Endothelial cell of umbilical vein (primary cell): ENCODE measurements around the gene KRTAP10-5. TPM values are rescaled to one million over a fixed set of nuclear protein-coding genes. Genes with fewer than 3 reads are reported as not detected.

Source experiments
- BruUV-seq: library from RNA; stranded (reverse); fragments of 400-500 nt; replicated peaks from 2 replicates; lab custom pipeline; 2021; lab: Mats Ljungman, UMichigan
- CTCF ChIA-PET: fragments of 300-600, 350-600 bp; sonication (Branson Sonifier 250); formaldehyde crosslinking; loops from one replicate; lab custom pipeline; 2021; ENCODE audit warnings: antibody characterized with exemption, inconsistent platforms; lab: Charles Lee
- POLR2A ChIA-PET: fragments of 300-600, 350-600 bp; sonication (Branson Sonifier 250); formaldehyde crosslinking; loops from one replicate; lab custom pipeline; 2021; ENCODE audit warnings: antibody characterized with exemption, inconsistent platforms; lab: Charles Lee
- DNase-seq: peaks from one replicate; pipeline ENCODE4 v3.0.0-alpha.2; 2011; ENCODE audit warnings: low read depth, low spot score
- FAIRE-seq: peaks from 2 replicates; lab custom pipeline; 2011; peaks lifted over from hg19 to GRCh38; lab: Jason Lieb, UNC
- H2AFZ ChIP-seq: 2 replicates; pipeline ENCODE4 v1.6.0; 2012; ENCODE audit warnings: low read depth, low read length, control low read depth, inconsistent platforms
- H3K27ac ChIP-seq: 2 replicates; pipeline ENCODE4 v1.5.1; 2011; ENCODE audit warnings: low read depth, mild to moderate bottlenecking, control low read depth, low read length, moderate library complexity; ENCODE audit not compliant: insufficient read depth
- H3K27me3 ChIP-seq, 2 experiments: 2 replicates each; pipeline versions ENCODE4 v1.6.0 to v1.6.1; 2011; ENCODE audit warnings: low read length in 2 of 2, mixed read lengths in 1 of 2; ENCODE audit not compliant: control insufficient read depth in 2 of 2, insufficient read depth in 2 of 2
- H3K36me3 ChIP-seq, 2 experiments: 2 replicates in 1 of 2; 3 replicates in 1 of 2; pipeline ENCODE4 v1.5.1; 2011; ENCODE audit warnings: low read length in 2 of 2, mild to moderate bottlenecking in 1 of 2, moderate library complexity in 1 of 2; ENCODE audit not compliant: control insufficient read depth in 2 of 2, insufficient read depth in 2 of 2; ENCODE audit errors: extremely low read depth in 1 of 2
- H3K4me1 ChIP-seq: 3 replicates; pipeline ENCODE4 v1.5.1; 2011; ENCODE audit warnings: mild to moderate bottlenecking, low read length; ENCODE audit not compliant: control insufficient read depth, insufficient read depth; ENCODE audit errors: extremely low read depth
- H3K4me2 ChIP-seq: 2 replicates; pipeline ENCODE4 v1.6.1; 2011; ENCODE audit warnings: low read length, control low read depth, mixed read lengths; ENCODE audit not compliant: insufficient read depth
- H3K4me3 ChIP-seq, 3 experiments: fragments of 200-600 bp in 1 of 3; sonication (generic), shearing (Covaris generic) in 1 of 3; replicated peaks in 1 of 3; 2 replicates each; pipeline ENCODE4 v1.5.1; 2011 to 2016; ENCODE audit warnings: control low read depth in 3 of 3, low read length in 3 of 3, mild to moderate bottlenecking in 2 of 3, inconsistent platforms in 1 of 3, low read depth in 1 of 3, moderate library complexity in 1 of 3; ENCODE audit not compliant: insufficient read depth in 1 of 3
- H3K79me2 ChIP-seq: 2 replicates; pipeline ENCODE4 v1.6.0; 2012; ENCODE audit warnings: low read length, inconsistent platforms; ENCODE audit not compliant: control insufficient read depth, insufficient read depth
- H3K9ac ChIP-seq: replicated peaks from 2 replicates; pipeline ENCODE3; 2011; ENCODE audit warnings: low read length, control low read depth; ENCODE audit not compliant: insufficient read depth; ENCODE audit errors: extremely low read depth
- H3K9me1 ChIP-seq: replicated peaks from 3 replicates; pipeline ENCODE4 v1.6.0; 2011; ENCODE audit warnings: mild to moderate bottlenecking, low read length; ENCODE audit not compliant: control insufficient read depth, insufficient read depth; ENCODE audit errors: extremely low read depth
- H3K9me3 ChIP-seq: replicated peaks from 2 replicates; pipeline ENCODE4 v1.5.1; 2012; ENCODE audit warnings: low read length, inconsistent platforms; ENCODE audit not compliant: control insufficient read depth, insufficient read depth
- H4K20me1 ChIP-seq: replicated peaks from 2 replicates; pipeline ENCODE3; 2011; ENCODE audit warnings: mild to moderate bottlenecking, low read length; ENCODE audit not compliant: control insufficient read depth, insufficient read depth; ENCODE audit errors: extremely low read depth
- CTCF ChIP-seq, 2 donors: IDR thresholded peaks; 1 replicate in 1 of 2; 2 replicates in 1 of 2; pipeline ENCODE4 v1.5.1; 2011; ENCODE audit warnings: low read length in 2 of 2, mild to moderate bottlenecking in 2 of 2, moderate library complexity in 2 of 2, control low read depth in 1 of 2, inconsistent platforms in 1 of 2, low read depth in 1 of 2; ENCODE audit not compliant: insufficient read depth in 1 of 2; ENCODE audit errors: extremely low read depth in 1 of 2
- EZH2 ChIP-seq: IDR thresholded peaks from 2 replicates; pipeline ENCODE4 v1.6.1; 2012; ENCODE audit warnings: borderline replicate concordance, low read depth, mild to moderate bottlenecking, moderate library complexity, low read length, inconsistent platforms; ENCODE audit not compliant: severe bottlenecking
- FOS ChIP-seq: IDR thresholded peaks from 2 replicates; pipeline ENCODE4 v1.6.1; 2011; ENCODE audit warnings: mild to moderate bottlenecking, low read length, moderate library complexity, borderline replicate concordance; ENCODE audit not compliant: insufficient read depth
- GATA2 ChIP-seq: IDR thresholded peaks from 2 replicates; pipeline ENCODE4 v1.7.0; 2011; ENCODE audit warnings: low read depth, mild to moderate bottlenecking, moderate library complexity, mixed read lengths, low read length; ENCODE audit not compliant: insufficient read length, insufficient read depth
- JUN ChIP-seq: IDR thresholded peaks from 2 replicates; pipeline ENCODE4 v1.6.1; 2011; ENCODE audit warnings: borderline replicate concordance, low read depth; ENCODE audit not compliant: insufficient read length, insufficient read depth
- MAX ChIP-seq: IDR thresholded peaks from 2 replicates; pipeline ENCODE4 v1.6.1; 2011; ENCODE audit not compliant: insufficient read depth, insufficient read length
- MYC ChIP-seq: IDR thresholded peaks from one replicate; pipeline ENCODE4 v1.6.1; 2011; ENCODE audit warnings: mild to moderate bottlenecking, low read depth, low read length
- POLR2A ChIP-seq: IDR thresholded peaks from 2 replicates; pipeline ENCODE4 v1.6.1; 2012; ENCODE audit warnings: low read depth, mild to moderate bottlenecking, control low read depth, low read length
- POLR2AphosphoS5 ChIP-seq: IDR thresholded peaks from 2 replicates; pipeline ENCODE4 v1.6.1; 2012; ENCODE audit warnings: low read depth, mild to moderate bottlenecking, control low read depth, low read length, moderate library complexity; ENCODE audit not compliant: insufficient read depth
- dilution Hi-C: fragments of 300-500 bp; cut with MboI; formaldehyde crosslinking; loops from one replicate; pipeline ENCODE4 v1.15.0; 2019; ENCODE audit warnings: low sequenced_read_pairs; ENCODE audit not compliant: extremely low pct_ligation_motif_present
- intact Hi-C: fragments of 100-400 bp; cut with micrococcal nuclease; formaldehyde crosslinking; loops from one replicate; pipeline ENCODE4 v1.10.0; 2022
- polyA plus RNA-seq, 4 experiments: library from polyadenylated mRNA; depleted of rRNA in 3 of 4; stranded (reverse) in 3 of 4; unstranded in 1 of 4; fragments of >200 nt; gene quantifications; 2 replicates each; pipeline versions ENCODE4 v1.2.1 to v1.2.3, GENCODE V29; 2011 to 2012; ENCODE audit warnings: missing spikeins in 1 of 4
- total RNA-seq: library from RNA; stranded (reverse); gene quantifications from 2 replicates; pipeline ENCODE4 v1.2.3, GENCODE V29; 2021

Gene KRTAP10-5
- total and polyA plus RNA-seq, 2 donors (not counting 3 experiments of a cell fraction or from before 2014, with no cell fraction given): not detected

GRCh38 chr21:44585892-44586291 is 5.5 kb upstream of the KRTAP10-5 start:
- dilution Hi-C loops (no loop called here), intact Hi-C loops (no loop called here)
- Histone ChIP-seq H3K4me3 (no peak overlapping the region), H3K9me1 (no peaks in the 10 kb centered on the region), H4K20me1 (no peaks in the 10 kb centered on the region), H3K4me2 (no peak overlapping the region), H3K9ac (no peak overlapping the region), H3K27me3 (peaks cover 3 to 8% of the 10 kb centered on the region in 2 experiments), H2AFZ (no peak overlapping the region), H3K36me3 (no peaks in the 10 kb centered on the region), H3K9me3 (no peaks in the 10 kb centered on the region), H3K4me1 (no peaks in the 10 kb centered on the region), H3K27ac (no peak overlapping the region), H3K79me2 (no peaks in the 10 kb centered on the region)
- no peak for FAIRE-seq
- ChIA-PET POLR2A (no interaction called here), CTCF (no interaction called here)
- TF ChIP-seq MAX: no peak
- TF ChIP-seq GATA2: no peak
- no peak for TF ChIP-seq EZH2
- no peak for TF ChIP-seq CTCF (IDR thresholded peaks at IDR 0.05; ENCODE audit: extremely low read depth in 1 of 2, insufficient read depth in 1 of 2, low read depth in 1 of 2, low read length in 2 of 2)
- TF ChIP-seq JUN: no peak
- no peak for TF ChIP-seq POLR2AphosphoS5
- no peak for TF ChIP-seq POLR2A
- no peak for TF ChIP-seq MYC
- no peak for TF ChIP-seq FOS
- BruUV-seq: no TSS peak
- DNase-seq: no peak
